ENCODE data around the gene HIF3A.
"Not testable (repeated sequence)": the region's sequence is repeated elsewhere in the genome, so short reads cannot be mapped to it uniquely, and the experiment has no call there.

Gene HIF3A

DNA sequence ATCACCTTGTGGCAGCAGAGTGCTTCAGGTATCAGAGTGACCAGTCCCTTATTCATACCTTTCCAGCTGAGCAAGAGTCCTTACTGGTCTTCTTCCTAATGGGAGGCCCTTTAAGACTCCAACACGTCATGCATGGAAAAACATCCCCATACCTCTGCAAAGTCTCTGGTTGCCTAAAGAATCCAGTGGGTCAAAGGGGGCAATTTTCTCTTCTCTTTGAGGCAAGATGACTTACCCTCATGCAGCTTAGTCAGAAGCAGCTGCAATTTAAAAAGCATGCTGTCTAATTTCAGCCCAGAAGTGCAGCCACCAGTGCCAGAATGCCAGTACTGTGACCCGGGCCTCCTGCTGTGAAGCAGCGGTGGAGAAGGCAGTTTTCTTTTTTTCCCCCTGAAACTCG lies 68.7 kb downstream of the HIF3A start:
- DNase-seq, result no peak

DNA sequence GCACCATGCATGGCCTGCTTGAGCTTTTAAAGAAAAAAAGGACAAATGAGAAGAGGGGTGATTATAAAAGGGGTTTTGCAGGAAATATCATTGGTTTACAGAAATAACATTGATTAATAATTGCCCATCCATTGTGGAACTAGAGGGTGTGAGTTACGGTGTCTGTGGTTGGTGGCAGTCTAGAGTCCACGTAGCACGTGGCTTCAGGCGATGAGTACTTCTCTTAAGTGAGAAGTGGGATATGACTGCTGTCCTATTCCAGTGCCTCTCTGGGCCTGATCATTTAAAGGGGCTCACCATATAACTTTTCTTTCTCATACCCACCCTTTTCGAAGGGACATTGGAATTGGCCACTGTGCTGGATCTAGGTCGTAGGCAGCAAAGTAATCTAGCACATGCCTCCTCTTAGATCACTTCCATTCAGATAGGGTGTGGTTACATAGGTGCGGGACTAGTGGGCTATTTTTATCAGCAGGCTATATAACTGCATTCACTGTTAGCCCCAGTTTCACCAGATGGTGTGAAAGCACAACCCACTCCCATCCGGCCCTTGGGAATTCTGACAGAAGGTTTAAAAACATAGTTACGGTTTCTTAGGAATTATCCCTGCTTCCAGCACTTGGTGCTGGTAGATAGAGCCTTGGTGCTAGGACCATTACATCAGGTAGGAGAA lies 69.9 kb downstream of the HIF3A start:
- no peak for DNase-seq

DNA sequence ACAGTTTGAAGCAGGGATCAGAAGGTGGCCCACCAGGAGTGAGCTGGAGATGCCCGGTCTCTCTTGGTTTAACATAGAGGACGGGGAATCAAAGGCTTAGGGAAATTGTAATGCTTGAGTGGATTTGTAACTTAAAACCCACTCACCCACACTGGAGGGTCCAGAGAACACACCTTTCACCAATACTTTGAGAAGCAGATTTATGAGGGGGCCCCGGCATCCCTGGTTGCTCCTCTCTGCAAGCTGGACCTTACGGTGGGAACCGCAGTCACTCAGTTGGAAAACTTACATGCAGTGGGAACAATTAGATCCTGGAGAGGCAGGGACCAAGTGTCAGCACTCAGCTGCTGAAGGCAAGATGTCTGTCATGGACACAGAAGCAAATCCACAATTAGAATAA lies 70.6 kb downstream of the HIF3A start:
- DNase-seq, result no peak

DNA sequence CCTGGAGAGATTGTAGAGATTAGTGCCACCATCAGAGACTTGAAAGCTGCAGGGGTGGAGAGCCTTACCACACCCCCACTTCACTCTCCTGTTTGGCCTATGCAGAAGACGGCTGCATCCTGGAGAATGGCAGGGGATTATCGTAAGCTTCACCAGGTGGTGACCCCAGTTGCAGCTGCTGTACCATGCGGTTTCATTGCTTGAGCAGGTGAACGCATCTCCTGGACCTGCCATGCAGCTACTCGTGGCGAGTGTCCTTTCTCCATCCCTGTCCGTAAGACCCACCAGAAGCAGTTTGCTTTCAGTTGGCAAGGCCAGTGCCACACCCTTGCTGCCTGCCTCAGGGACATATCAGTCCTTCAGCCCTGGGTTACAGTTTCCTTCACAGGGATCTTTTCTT lies 71.3 kb downstream of the HIF3A start:
- no peak for DNase-seq

DNA sequence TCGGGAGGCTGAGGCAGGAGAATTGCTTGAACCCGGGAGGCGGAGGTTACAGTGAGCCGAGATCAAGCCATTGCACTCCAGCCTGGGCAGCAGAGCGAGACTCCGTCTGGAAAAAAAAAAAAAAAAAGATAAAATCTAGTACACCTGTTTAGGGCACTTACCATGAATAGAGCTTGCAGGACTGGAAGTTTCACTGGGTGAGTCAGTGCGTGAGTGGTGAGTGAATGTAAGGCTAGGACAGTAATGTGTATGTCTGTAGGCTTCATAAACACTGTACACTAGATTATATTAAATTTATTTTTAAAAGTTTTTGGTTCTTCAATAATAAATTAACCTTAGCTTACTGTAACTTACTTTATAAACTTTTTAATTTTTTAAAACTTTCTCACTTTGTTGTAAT lies 73.0 kb downstream of the HIF3A start:
- DNase-seq, result no peak

DNA sequence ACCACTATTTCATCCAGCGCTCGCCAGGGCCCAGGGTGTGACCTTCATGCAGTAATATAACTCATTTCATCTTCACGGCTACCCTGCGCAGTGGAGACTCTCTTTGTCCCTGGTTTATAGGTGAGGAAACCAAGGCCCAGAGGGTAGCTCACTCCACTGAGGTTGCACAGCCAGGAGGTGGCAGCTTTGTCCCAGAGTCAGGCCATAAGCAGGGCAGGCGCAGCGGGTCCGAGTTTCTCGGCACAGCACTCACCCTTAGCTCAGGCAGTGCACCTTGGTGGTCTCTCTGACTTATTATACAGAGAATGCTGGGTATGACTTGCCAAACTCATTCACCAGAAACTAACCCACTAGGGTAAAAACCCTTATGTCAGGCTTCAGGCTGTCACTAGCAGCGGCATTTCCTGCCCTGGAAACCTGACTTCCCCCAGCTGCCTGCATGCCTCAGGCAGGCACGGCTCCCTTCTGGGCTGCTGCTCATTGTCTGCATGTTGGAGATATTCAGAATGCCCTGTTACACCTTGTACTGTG lies 74.6 kb downstream of the HIF3A start:
- DNase-seq, result no peak

DNA sequence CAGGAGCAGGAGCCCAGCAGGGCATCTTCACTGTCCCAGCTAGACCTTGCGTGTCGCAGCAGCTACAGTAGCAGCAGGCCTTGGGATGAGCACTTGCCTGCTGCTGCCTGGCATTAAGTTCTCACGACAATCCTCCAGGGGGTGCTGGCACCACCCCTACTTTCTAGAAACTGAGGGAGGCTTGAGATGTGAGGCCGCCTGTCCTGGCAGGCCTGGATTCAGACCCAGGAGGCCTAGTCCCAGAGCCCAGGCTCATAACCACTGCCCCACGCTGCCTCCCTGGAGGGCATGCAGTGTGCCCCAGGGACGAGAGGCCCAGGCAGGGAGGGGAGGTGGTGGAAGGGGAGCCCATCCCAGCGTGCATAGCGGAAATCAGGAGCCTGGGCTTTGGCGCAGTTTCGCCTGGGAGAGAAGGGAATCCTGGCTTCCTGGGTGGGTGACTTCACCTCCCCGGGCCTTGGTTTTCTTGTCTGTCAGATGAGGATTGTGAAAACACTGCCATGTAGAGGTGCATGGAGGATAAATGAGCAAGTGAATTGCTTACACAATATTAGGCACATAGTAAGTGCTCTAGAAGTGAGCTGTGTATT lies 76.2 kb downstream of the HIF3A start:
- no peak for DNase-seq

DNA sequence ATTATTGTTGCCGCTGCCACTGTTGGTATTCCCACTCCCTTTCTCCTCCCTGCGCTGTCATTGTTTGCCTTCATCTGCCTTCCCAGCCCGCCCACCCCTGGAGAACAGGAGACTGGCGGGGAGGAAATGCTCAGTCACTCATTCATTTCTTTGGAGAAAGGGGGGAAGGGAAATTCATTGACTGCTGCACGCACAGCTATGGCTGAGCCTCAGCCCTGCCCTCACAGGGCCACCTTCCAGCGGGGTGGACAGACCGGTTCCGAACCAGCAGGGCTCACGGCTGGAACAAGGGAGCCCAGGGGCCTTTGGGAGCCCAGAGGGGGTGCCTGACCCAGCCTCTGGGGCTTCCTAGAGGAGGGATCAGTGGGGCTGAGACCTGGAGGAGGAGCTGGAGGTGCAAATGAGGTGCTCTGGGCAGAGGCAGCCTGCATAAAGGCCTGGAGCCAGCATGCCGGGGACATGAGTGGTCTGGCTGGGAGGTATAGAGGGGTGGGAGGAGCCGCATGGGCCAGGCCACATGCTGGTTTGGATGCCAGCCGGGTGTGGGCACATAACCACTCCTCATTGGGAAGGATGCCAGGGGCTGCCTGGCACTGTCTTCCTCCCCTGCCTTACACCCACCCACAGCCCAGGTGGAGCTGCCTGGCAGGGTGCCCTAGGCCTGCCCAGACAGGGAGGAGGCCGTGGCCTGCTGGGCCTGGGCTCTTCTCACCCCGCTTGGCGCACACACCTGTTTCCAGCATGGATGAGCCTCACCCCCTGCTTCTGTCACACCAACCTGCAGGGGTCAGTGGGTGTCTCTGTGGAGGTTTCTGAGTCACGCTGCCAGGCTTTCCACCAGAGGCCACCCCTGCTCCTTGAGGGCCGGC lies 76.9 kb downstream of the HIF3A start:
- no peak for DNase-seq

DNA sequence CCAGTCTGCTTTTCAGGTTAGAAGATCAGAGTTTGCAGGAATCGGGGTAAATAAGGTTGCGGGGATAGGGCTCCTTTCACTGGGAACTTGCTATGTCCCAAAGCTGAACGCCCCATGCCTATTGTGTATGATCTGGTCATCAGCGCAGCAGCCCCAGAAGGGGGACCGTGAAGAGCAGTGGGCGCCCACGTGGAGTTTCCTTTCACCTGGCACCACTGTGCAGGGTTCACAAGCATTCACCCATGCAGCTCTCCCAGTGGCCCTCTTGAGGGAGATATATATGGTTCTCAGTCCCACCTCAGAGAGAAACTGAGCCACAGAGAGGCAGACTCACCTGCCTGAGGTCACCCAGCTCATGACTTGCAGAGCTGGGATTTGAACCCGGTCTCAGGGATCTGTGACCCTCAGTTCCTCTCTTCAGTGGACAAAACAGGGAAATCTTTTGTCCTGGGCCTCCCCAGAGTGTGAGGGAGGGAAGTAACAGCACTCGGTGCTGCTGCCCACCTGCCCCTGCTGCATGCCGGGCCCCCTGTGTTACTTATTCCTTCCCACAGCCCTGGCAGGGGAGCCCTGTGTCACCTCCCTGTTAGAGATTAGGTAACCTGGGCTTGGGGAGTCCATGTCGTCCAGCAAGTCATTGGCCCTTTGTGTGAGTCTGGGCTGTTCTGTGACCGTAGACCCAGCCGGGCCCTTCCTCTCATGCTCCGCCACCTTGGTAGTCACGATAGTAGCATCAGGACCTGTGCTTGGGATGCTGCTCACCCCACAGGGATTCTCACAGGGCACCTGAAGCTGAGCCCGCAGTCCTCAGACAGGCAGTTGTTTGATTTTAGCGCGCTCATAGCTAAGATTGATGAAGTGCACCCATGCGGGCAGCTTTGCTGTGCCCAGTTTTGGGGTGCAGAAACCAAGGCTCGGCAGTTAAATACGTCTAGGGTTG lies 78.0 kb downstream of the HIF3A start:
- no peak for DNase-seq

DNA sequence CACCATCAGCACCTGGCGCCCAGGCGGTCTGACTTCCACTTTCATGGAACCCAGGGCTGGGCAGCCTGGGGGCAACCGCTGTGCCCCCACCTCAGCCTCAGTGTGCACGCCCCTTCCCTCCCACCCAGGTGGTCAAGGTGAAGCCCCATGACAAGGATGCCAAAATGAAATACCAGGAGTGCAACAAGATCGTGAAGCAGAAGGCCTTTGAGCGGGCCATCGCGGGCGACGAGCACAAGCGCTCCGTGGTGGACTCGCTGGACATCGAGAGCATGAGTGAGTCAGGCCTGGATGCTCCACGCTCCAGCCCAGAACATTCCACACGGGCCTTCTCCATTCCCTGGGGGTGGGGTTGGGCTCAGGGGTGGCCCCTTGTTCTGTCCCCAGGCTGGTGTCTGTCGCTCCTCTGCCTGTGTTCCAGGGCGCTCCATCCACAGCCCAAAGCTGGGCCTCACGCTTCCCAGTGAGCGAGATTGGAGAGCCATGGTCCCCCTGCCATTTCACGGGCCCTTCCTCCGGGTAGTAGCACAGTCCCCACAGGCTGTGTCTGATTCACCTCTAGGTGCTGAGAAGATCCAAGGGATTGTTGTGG lies 78.7 kb downstream of the HIF3A start:
- DNase-seq, result not testable (repeated sequence)

DNA sequence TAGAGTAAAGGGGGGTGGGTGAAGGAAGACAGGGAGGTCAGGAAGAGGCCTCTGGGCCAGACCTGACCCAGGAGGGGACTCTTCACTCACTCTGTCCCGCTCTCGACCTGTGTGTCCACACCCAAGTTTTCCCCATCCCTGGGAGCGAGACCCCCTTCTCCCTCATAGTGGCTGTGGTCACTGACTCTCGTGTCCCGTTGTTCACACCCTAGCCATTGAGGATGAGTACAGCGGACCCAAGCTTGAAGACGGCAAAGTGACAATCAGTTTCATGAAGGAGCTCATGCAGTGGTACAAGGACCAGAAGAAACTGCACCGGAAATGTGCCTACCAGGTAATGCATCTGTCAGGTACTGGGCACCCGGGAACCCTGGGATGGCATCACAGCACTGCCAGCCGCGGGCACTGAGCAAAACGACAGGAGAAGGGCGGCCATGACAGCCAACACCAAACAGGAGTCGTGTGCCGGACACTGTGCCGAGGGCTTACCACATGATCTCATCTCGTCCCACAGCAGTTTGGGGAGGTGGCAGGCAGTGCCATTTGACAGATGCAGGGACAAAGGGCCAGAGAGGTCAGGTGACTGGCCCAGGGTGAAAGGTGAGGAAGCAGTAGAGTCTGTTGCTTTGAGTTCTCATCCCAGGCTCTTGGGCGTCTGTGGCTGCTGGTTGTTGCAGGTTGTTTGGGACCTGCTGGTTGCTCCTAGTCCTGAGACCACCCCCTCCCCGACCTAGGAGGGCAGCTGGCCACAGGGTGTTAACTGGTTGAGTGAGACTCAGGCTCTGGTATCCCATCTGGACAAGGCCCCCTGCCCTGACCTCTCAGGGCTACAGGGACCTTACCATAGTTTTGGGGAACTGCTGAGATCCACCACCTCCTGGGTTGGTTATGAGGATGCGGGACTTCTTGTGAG lies 79.7 kb downstream of the HIF3A start:
- DNase-seq, result no peak

DNA sequence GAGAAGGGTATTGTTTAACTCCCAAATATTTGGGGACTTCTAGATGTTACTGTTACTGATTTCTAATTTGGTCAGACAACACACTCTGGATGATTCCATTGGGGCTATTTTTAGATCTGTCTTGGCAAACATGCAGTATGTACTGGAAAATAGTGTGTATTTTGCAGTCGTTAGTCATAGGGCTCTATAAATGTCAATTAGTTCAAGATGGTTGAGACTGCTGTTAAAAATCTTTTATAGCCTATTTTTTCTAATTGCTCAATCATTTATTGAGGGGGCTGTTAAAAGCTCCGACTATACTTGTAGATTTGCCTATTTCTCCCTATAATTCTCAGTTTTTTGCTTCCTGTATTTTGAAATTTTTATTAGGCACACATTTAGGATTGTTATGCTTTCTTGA lies 81.4 kb downstream of the HIF3A start:
- DNase-seq, result no peak

DNA sequence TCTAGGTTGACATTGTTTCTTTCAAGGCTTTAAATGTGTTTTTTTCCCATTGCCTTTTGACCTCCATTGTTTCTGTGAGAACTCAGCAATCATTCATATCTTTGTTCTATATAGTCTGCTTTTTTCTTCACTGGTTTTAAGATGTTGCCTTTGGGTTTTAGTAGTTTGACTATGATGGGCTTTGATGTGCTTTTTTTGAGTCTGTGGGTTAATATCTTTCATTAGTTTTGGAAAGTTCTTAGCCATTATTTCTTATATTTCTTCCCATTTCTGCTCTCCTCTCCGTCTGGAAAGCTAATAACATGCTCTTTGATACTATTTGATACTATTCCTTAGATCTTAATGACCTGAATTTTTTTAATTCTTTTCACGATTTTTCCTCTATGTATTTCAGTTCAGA lies 83.8 kb downstream of the HIF3A start:
- DNase-seq, result no peak

DNA sequence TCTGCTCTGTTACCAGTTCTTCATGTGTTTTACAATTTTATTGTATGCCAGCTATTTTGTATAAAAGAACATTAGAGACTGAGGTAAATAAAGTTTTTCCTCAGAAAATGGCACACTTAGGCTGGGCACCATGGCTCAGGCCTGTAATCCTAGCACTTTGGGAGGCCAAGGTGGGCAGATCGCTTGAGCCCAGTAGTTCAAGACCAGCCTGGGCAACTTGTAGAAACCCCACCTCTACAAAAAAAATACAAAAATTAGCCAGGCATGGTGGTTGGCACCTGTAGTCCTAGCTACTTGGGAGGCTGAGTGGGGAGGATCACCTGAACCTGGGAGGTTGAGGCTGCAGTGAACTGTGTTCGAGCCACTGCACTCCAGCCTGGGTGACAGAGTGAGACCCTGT lies 84.5 kb downstream of the HIF3A start:
- no peak for DNase-seq

DNA sequence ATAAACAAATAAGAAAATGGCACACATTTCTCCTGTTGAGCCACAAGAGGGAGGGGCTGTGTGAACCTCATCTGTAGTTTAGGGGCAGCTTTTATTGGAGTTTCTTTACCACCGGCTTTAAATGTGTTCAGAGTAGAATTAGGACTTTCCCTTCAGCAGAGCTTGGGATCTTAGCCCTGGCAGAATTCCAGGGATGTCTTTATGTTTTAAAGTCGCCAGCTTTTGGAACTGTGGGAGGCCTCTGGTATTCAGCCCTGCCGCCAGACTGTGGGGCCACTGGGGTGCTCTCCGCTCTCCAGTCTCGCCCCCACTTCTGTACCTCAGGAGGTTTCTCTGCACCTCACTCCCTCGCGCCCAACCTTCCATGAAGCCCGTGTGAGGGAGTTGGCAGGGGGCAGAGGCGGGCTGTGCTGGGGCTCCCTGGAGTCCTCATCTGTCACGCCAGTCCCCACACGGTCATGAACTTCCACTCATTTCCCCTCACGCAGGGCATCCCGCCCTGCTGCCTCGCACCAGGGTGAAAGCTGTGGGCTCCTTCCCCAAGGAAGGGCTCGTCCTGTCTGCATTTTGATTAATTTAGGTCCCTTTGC lies 85.0 kb downstream of the HIF3A start:
- DNase-seq, result no peak

DNA sequence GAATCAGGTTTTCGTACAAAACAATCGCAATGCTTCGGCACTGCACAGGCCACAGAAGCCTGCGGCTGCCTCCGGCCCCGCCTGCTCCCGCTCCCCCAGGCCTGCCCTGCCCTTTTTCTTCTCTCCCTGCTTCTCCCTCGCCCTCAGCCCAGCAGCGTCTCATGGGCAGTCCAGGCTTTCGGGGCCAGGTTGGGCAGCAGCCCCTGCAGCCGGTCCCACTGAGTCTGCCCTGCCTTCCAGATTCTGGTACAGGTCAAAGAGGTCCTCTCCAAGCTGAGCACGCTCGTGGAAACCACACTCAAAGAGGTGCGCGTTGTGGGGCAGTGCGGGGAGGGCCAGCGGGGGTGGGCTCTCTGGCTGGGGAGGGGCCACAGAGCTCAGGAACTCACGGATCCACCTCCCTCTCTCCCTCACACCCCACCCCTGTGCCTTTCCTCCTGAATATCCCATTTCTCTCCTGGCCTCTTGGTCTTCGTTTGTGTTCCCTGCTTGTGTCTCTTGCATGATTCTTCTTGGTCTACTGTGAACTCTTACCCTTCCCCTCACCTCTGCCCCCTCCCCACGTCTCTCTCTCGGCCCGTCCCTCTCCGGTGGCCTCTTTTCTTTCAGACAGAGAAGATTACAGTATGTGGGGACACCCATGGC lies 86.5 kb downstream of the HIF3A start:
- DNase-seq, result no peak

DNA sequence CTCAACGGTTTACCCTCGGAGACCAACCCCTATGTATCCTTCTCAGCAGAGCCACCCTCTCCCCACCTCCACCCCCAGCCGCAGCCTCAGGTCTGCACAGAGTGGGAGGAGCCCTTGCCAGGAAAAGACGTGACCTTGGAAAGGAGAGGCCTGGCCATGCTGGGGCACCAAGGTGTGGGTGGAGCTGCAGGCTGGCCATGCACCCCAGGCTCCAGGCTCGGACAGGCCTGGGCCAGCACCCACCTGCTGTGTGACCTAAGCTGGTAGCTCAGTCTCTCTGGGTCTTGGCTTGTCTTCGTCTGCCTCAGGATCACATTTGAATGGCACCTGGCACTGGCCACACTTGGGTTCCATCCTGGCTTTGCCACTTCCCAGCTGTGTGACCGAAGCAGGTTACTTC lies 87.0 kb downstream of the HIF3A start:
- DNase-seq, result no peak

DNA sequence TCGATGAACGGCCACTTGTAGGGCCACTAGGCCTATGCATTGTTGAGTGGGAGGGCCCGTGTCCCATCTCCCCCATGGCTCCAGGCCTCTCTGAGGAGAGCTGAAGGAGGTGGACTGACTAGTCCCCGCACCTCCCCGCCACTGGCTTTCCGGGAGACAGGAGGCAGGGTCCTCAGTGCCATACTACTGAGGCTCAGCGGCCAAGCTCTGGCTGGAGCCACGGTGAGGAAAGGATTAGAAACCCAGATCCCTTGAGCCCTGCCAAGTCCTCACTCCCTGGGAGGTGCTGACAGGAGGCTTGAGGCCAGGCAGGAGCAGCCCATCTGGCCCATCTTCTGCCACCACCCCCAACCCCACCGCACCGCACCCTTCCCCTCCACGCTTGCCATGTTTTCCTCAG lies 87.6 kb downstream of the HIF3A start:
- DNase-seq, result no peak

DNA sequence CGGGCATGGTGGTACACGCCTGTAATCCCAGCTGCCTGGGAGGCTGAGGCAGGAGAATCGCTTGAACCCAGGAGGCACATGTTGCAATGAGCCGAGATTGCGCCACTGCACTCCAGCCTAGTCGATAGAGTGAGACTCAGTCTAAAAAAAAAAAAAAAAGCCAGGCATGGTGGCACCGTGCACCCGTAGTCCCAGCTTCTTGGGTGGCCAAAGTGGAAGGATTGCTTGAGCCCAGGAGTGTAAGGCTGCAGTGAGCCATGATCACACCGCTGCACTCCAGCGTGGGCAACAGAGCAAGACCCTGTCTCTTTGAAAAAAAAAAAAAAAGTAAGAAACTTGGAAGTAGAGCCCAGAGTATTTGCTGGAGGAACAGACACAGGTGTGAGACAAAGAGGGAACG lies 88.8 kb downstream of the HIF3A start:
- no peak for DNase-seq

DNA sequence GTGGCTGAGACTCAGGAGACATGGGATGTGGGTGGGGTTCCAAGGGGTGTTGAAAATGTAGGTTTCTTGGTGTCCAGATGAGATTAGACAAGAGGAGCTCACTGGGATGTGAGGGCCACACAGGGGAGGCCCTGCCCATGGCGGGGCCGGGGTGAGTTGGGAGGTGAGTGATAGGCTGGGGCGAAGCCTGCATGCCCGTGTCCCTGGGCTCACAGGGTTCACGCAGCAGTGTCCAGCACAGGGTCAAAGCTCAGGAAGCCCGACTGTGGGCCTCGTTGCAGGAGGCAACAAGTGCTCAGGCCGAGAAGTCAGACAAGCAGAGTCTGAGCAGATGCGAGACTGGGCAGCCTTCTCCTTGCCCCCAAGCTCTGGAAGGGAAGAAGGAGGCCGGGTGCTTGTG lies 89.3 kb downstream of the HIF3A start:
- no peak for DNase-seq

Measured in CD4-positive, alpha-beta T cell treated with Interleukin-15 for 1 hour (primary cell).